HEK293 (cell line): ENCODE measurements around the gene RILPL2.
A peak's percentile ranks its signal among the peaks of the same experiment; 100 is the strongest.

ENCODE experiments used
- KLF8 ChIP-seq: fragments of 450-650 bp; formaldehyde crosslinking; IDR thresholded peaks from 2 replicates; pipeline ENCODE4 v1.5.1; 2016; ENCODE audit warnings: missing biosample characterization, missing genetic modification characterization
- PBX3 ChIP-seq: sonication (generic); formaldehyde crosslinking; IDR thresholded peaks from 2 replicates; pipeline ENCODE4 v1.8.1; 2022; ENCODE audit warnings: mild to moderate bottlenecking, moderate library complexity, missing genetic modification reagents
- PRDM6 ChIP-seq: fragments of 450-650 bp; formaldehyde crosslinking; IDR thresholded peaks from 2 replicates; pipeline ENCODE4 v1.5.1; 2017; ENCODE audit warnings: missing biosample characterization, missing genetic modification characterization
- SP7 ChIP-seq: fragments of 450-650 bp; formaldehyde crosslinking; IDR thresholded peaks from 2 replicates; pipeline ENCODE4 v1.5.1; 2016; ENCODE audit warnings: missing biosample characterization, missing genetic modification characterization
- ZBTB11 ChIP-seq: fragments of 450-650 bp; formaldehyde crosslinking; conservative IDR thresholded peaks from 2 replicates; pipeline ENCODE4 v1.5.1; 2016; ENCODE audit warnings: low read depth, missing biosample characterization, missing genetic modification characterization
- ZBTB44 ChIP-seq: fragments of 450-650 bp; IDR thresholded peaks from 2 replicates; pipeline ENCODE4 v1.5.1; 2018; ENCODE audit warnings: missing biosample characterization, mild to moderate bottlenecking, missing genetic modification characterization
- ZBTB48 ChIP-seq: fragments of 450-650 bp; formaldehyde crosslinking; IDR thresholded peaks from 2 replicates; pipeline ENCODE4 v1.5.1; 2016; ENCODE audit warnings: missing biosample characterization, missing genetic modification characterization
- ZNF146 ChIP-seq: fragments of 450-650 bp; formaldehyde crosslinking; IDR thresholded peaks from 2 replicates; pipeline ENCODE4 v1.5.1; 2016; ENCODE audit warnings: missing biosample characterization, missing genetic modification characterization
- ZNF221 ChIP-seq: fragments of 450-650 bp; formaldehyde crosslinking; IDR thresholded peaks from 2 replicates; pipeline ENCODE4 v1.5.1; 2017; ENCODE audit warnings: missing biosample characterization, missing genetic modification characterization, borderline replicate concordance
- ZNF248 ChIP-seq: fragments of 450-650 bp; formaldehyde crosslinking; IDR thresholded peaks from 2 replicates; pipeline ENCODE4 v1.5.1; 2017; ENCODE audit warnings: missing biosample characterization, missing genetic modification characterization
- ZNF324 ChIP-seq: fragments of 450-650 bp; formaldehyde crosslinking; IDR thresholded peaks from 2 replicates; pipeline ENCODE4 v1.5.1; 2016; ENCODE audit warnings: missing biosample characterization, missing genetic modification characterization
- ZNF366 ChIP-seq: fragments of 450-650 bp; formaldehyde crosslinking; conservative IDR thresholded peaks from 2 replicates; pipeline ENCODE4 v1.5.1; 2016; ENCODE audit warnings: missing biosample characterization, missing genetic modification characterization
- ZNF518A ChIP-seq: fragments of 450-650 bp; formaldehyde crosslinking; conservative IDR thresholded peaks from 2 replicates; pipeline ENCODE4 v1.5.1; 2016; ENCODE audit warnings: low read depth, missing biosample characterization, missing genetic modification characterization
- ZNF560 ChIP-seq: fragments of 450-650 bp; formaldehyde crosslinking; IDR thresholded peaks from 2 replicates; pipeline ENCODE4 v1.5.1; 2017; ENCODE audit warnings: missing biosample characterization, missing genetic modification characterization, borderline replicate concordance
- ZNF785 ChIP-seq: fragments of 450-650 bp; formaldehyde crosslinking; IDR thresholded peaks from 2 replicates; pipeline ENCODE4 v1.5.1; 2016; ENCODE audit warnings: missing biosample characterization, missing genetic modification characterization
- ZNF843 ChIP-seq: fragments of 450-650 bp; formaldehyde crosslinking; IDR thresholded peaks from 2 replicates; pipeline ENCODE4 v1.5.1; 2016; ENCODE audit warnings: missing biosample characterization, missing genetic modification characterization
- TF ChIP-seq, protein P1 (sequence below): fragments of 450-650 bp; formaldehyde crosslinking; IDR thresholded peaks from 2 replicates; pipeline ENCODE4 v1.5.1; 2017; ENCODE audit warnings: missing biosample characterization, missing genetic modification characterization
- TF ChIP-seq, protein P2 (sequence below): fragments of 450-650 bp; formaldehyde crosslinking; IDR thresholded peaks from 2 replicates; pipeline ENCODE4 v1.5.1; 2016; ENCODE audit warnings: missing biosample characterization, missing genetic modification characterization
- TF ChIP-seq, protein P3 (sequence below): fragments of 450-650 bp; formaldehyde crosslinking; IDR thresholded peaks from 2 replicates; pipeline ENCODE4 v1.5.1; 2016; ENCODE audit warnings: missing biosample characterization, missing genetic modification characterization

The RILPL2 gene

DNA sequence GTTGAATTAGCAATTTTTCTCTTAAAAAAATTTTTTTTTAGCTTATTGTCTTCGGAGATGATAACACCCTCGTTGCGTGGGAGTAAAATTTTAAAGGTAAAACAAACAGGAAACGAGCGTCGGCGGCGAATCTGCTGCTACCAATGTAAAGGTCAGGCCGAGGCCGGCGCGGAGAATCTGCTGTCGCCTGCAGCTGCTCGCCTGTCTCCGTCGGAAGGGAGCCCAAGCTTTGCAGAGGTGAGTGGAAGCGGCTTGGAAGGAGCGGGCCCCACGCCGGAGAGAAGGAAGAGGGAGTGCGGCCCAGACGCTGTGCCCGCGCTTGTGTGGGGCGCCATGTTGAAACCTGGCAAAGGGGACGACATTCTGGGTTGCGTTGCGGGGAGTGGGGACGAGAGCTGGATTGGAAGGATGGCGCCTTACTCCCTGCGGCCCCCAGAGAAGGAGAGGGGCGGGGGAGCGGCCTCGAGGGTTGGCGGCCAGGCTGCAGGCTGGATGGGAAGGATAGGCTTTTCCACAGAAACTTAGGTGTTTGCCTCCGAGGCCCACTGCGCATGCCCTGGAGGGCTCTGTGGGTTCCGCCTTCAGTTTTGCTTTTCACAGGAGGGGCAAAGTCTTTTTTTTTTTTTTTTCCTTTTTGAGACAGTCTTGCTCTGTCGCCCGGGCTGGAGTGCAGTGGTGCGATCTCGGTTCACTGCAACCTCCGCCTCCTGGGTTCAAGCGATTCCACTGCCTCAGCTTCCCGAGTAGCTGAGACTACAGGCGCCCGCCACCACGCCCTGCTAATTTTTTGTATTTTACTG is 21.7 kb upstream of the RILPL2 start, which contains the start of gene SNRNP35 (continued):
- peak; percentile 99 for TF ChIP-seq ZNF366 (tag by site-specific recombination)
- TF ChIP-seq, protein P1, sequence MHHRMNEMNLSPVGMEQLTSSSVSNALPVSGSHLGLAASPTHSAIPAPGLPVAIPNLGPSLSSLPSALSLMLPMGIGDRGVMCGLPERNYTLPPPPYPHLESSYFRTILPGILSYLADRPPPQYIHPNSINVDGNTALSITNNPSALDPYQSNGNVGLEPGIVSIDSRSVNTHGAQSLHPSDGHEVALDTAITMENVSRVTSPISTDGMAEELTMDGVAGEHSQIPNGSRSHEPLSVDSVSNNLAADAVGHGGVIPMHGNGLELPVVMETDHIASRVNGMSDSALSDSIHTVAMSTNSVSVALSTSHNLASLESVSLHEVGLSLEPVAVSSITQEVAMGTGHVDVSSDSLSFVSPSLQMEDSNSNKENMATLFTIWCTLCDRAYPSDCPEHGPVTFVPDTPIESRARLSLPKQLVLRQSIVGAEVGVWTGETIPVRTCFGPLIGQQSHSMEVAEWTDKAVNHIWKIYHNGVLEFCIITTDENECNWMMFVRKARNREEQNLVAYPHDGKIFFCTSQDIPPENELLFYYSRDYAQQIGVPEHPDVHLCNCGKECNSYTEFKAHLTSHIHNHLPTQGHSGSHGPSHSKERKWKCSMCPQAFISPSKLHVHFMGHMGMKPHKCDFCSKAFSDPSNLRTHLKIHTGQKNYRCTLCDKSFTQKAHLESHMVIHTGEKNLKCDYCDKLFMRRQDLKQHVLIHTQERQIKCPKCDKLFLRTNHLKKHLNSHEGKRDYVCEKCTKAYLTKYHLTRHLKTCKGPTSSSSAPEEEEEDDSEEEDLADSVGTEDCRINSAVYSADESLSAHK (tag by site-specific recombination): peak; percentile 36; the same call in 1 of the 2 replicates
- TF ChIP-seq ZBTB48: peak; percentile 100
- TF ChIP-seq ZNF560 (tag by site-specific recombination): no peak
- TF ChIP-seq, protein P2, sequence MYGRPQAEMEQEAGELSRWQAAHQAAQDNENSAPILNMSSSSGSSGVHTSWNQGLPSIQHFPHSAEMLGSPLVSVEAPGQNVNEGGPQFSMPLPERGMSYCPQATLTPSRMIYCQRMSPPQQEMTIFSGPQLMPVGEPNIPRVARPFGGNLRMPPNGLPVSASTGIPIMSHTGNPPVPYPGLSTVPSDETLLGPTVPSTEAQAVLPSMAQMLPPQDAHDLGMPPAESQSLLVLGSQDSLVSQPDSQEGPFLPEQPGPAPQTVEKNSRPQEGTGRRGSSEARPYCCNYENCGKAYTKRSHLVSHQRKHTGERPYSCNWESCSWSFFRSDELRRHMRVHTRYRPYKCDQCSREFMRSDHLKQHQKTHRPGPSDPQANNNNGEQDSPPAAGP (tag by site-specific recombination): peak; percentile 75
- no peak; the same call in 1 of the 2 replicates for TF ChIP-seq ZNF785 (tag by site-specific recombination)
- TF ChIP-seq ZNF221: no peak
- TF ChIP-seq SP7 (tag by site-specific recombination): peak; percentile 90
- TF ChIP-seq, protein P3, sequence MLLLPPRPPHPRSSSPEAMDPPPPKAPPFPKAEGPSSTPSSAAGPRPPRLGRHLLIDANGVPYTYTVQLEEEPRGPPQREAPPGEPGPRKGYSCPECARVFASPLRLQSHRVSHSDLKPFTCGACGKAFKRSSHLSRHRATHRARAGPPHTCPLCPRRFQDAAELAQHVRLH: peak; percentile 85
- TF ChIP-seq ZBTB44 (tag by site-specific recombination): peak; percentile 64; the same call in 1 of the 2 replicates
- TF ChIP-seq KLF8 (tag by site-specific recombination): peak; percentile 88
- 0 out of 2 replicates have a peak, but pooled peaks have one; percentile 70 for TF ChIP-seq PBX3 (CRISPR knock-in tag)
- peak; percentile 64; the same call in 1 of the 2 replicates for TF ChIP-seq ZNF518A
- 0 out of 2 replicates have a peak, but pooled peaks have one; percentile 46 for TF ChIP-seq ZNF843 (tag by site-specific recombination)
- no peak for TF ChIP-seq ZNF248 (tag by site-specific recombination)
- TF ChIP-seq ZBTB11 (tag by site-specific recombination): peak; percentile 96
- peak; percentile 25; the same call in 1 of the 2 replicates for TF ChIP-seq ZNF146
- peak; percentile 91 for TF ChIP-seq ZNF324 (tag by site-specific recombination)
- TF ChIP-seq PRDM6 (tag by site-specific recombination): peak; percentile 53; the same call in 1 of the 2 replicates
